GM18861 (cell line): ENCODE results near the gene ARHGAP25.

Experiments
- ATAC-seq: cut with Tn5 transposase; IDR thresholded peaks from one replicate; pipeline ENCODE4 v1.9.1; 2021; ENCODE audit not compliant: unreplicated experiment

The ARHGAP25 gene

DNA sequence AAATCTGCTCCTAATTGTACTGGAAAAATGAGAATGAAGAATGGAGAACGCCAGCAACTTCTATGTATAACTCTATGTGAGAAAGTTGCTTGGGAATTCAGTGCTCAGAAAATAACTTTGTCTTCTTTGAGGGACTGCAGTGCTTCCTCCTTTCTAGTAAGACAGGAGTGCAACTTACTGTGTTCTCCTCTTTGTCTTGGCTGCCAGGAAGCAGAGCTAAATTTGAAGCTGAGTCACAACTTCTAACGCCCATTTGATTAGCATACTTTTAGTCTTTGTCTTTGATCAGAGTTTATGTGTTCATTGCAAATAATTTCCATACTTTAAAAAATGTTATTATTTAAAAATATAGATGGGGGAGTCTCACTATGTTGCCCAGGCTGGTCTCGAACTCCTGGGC, 6.6 kb downstream of the ARHGAP25 start:
- no peak for ATAC-seq

- ATAC-seq, result no peak
Observed at GRCh38 chr2:68741805-68742306, 7.2 kb downstream of the ARHGAP25 start.

GRCh38 chr2:68742626-68743415, 8.2 kb downstream of the ARHGAP25 start:
- ATAC-seq, result peak; percentile 36

DNA sequence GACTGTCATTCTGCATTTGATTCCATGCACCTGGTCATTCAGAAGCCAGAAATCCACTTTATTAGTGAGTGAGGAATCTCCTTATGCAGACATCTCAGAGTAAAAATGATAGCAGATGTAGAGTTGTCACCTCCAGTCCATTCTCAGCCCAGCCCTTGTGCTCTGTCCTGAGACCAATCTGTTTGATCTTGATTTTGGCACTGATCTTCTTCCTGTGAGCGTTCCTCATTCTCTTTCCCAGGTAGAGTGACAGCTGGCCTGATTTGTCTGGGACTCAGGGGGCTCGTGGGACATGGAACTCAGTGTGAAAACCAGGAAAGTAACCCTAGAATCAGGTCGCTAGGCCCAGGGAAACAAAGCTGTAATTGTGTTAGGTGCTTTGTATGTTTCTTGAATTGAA, 8.9 kb downstream of the ARHGAP25 start:
- ATAC-seq, result no peak

GRCh38 chr2:68744366-68744912, 9.8 kb downstream of the ARHGAP25 start:
- ATAC-seq, result no peak

GRCh38 chr2:68745006-68745405, 10.4 kb downstream of the ARHGAP25 start:
- no peak for ATAC-seq

DNA sequence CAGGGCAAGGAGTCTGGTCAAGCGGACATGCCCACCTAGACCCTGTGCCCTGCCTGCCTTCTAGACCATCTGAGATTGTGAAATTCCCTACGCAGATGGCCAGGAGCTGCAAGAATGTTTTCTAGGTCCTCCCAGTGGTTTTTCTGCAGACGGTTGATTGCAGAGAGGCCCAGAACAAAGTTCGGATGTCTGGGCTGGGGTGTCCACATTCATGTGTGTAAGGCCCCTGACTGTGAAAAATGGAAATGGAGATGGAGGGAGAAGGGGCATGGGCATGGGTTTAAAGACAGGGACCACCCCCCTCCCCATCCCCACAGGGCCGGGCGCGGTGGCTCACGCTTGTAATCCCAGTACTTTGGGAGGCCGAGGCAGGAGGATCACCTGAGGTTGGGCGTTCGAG, 11.8 kb downstream of the ARHGAP25 start:
- ATAC-seq, result no peak

GRCh38 chr2:68747413-68747812, 12.8 kb downstream of the ARHGAP25 start:
- no peak for ATAC-seq

- ATAC-seq, result no peak
Observed at GRCh38 chr2:68747900-68748299, 13.3 kb downstream of the ARHGAP25 start.

- no peak for ATAC-seq
Observed at GRCh38 chr2:68748568-68748967, 14.0 kb downstream of the ARHGAP25 start.

DNA sequence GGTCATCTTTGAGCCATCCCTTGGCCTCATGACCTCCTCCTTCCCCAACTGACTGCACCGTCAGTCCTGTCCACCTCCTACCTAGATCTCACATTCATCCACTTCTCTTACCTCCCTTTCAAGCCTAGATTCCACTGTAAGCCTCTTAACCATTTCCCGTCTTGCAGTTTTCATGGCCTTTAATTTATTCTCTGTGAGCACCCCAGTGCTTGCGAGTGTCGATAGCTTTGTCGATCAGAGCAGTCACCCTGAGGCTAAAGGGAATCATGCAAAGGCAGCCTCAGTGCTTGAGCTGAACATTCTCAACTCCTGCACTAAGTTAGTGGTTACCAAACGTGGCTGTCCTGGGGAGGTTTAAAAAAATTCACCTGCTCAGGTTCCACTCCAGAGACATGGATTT, 14.7 kb downstream of the ARHGAP25 start:
- ATAC-seq, result no peak

- no peak for ATAC-seq
Observed at GRCh38 chr2:68750592-68751396, 16.2 kb downstream of the ARHGAP25 start.

- ATAC-seq, result peak; percentile 84
Observed at GRCh38 chr2:68751397-68752339, 17.1 kb downstream of the ARHGAP25 start.

- ATAC-seq, result no peak
Observed at GRCh38 chr2:68753318-68753717, 18.7 kb downstream of the ARHGAP25 start.

DNA sequence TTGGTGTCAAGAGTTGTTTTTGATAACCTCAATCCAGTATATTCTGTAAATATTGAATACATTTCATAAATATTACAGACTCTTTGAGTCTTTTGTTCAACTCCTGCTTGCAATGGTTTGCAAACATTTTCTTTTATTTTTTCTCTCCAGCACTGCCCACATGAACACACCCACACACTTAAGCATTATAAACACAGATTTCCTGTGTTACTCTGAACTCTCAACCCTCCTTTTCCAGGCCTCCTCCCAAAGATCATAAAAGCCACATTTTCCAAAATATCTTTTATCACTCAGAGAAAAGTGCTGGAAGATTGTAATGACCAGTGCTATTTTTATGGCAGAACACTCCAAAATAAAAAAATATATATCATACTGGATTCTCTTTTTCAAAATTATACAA, 20.5 kb downstream of the ARHGAP25 start:
- no peak for ATAC-seq

- ATAC-seq, result no peak
Observed at GRCh38 chr2:68756178-68756577, 21.6 kb downstream of the ARHGAP25 start.

DNA sequence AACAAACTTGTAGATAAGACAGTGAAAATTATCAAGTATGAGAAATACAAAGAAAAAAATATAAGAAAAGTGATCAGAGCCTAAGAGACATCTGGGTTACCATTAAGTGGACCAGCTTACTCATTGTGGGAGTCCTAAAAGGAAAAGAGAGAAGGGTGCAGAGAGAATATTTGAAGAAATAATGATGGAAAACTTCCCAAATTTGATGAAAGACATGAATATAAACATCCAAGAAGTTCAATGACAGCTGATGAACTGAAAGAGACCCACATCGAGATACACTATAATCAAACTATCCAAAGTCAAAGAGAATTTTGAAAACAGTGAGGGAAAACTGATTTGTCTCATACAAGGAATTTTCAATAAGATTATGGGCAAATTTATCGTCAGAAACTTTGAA, 22.5 kb downstream of the ARHGAP25 start:
- no peak for ATAC-seq

DNA sequence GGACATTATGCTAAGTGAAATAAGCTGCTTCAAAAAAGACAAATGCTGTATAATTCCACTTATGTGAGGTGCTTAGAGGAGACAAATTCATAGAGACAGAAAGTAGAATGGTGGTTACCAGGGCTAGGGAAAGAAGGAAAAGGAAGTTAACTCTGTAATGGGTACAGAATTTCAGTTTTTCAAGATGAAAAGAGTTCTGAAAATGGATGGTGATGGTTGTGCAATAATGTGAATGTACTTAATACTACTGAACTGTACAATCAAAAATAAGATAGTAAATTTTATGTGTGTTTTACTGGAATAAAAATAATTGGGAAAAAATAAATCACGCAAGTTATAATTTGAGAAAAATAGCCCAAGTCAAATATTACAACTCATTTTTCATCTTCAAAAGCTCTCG, 27.5 kb downstream of the ARHGAP25 start:
- no peak for ATAC-seq

- ATAC-seq, result peak; percentile 51
Observed at GRCh38 chr2:68762665-68763064, 28.1 kb downstream of the ARHGAP25 start.

DNA sequence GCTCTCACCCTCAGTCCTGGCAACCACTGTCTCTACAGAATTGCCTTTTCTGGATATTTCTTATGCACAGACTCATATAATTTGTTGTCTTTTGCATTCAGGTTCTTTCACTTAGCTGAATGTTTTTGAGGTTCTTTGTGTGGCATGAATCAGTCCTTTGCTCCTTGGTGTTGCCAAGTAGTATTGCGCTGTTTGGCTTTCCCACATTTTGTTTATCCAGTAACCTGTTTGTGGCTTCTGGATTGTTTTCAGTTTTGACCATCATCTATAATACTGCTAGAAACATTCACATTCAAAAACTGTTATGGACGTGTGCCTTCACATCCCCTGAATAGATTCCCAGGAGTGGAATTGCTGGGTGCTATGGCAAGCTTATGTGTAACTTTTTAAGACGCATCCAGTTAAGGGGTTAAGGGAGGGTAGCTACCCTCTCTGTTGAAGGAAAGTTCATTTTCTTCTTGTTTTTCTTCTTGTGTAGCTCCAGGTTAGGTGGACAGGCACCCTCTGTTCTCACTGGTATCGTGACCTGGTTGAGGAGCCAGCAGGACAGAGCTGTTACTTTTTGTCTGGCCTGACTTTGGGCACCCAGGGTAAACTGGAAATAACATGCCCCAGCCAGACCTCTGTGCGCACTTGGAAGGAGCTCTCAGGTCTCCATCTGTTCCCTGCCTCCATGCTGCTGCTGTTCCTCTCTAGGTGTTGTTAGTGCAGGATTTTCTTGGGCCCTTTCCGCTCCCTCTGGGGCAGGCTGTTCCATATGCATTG, 29.6 kb downstream of the ARHGAP25 start:
- ATAC-seq, result no peak
